Measurements from ENCODE around the gene KCTD8. TPM values are rescaled to one million over a fixed set of nuclear protein-coding genes. Genes with fewer than 3 reads are reported as not detected.

KCTD8 gene
- total RNA-seq, 6 experiments from 2014 or later: not detected

DNA sequence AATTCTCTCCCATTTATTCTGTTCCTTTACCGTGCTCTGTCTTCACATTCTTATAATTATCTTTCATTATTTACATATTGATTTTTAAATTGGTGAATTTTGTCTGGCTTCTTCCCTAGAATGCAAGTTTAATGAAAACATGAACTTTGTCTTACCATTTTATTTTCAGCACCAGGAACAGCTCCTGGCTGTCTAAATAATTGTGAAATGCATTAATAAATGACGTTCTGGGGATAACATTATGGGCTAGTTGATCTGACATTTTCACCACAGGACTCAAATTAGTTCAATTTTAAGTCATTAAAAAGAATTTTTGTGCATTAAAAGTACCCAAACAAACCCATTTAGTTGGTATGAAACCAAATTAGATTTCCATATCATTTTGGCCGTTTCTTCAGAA lies 97.5 kb downstream of the KCTD8 start:
- H3K9me3 ChIP-seq: no peaks in the 10 kb centered on the region
- WGBS (ENCODE audit: insufficient coverage, low coverage, low lambda C conversion rate, missing lambda C conversion rate): 33% methylated on average over 3 of the region's 3 CpGs
- TF ChIP-seq CTCF (IDR thresholded peaks at IDR 0.05) (no peak), POLR2A (IDR thresholded peaks at IDR 0.05) (no peak)
- no peak overlapping the region for H3K4me3 ChIP-seq
- ATAC-seq (no peak), DNase-seq (no peak)
- H3K27ac ChIP-seq: no peak overlapping the region
- no peaks in the 10 kb centered on the region for H3K36me3 ChIP-seq
- no peaks in the 10 kb centered on the region for H3K4me1 ChIP-seq
- no peaks in the 10 kb centered on the region for H3K27me3 ChIP-seq
- intact Hi-C loops (cut with DNase I): no loop called here

GRCh38 chr4:44342800-44343199 lies 105.8 kb downstream of the KCTD8 start:
- no peaks in the 10 kb centered on the region for H3K36me3 ChIP-seq
- H3K27me3 ChIP-seq: no peaks in the 10 kb centered on the region
- H3K27ac ChIP-seq: no peak overlapping the region
- WGBS (ENCODE audit: insufficient coverage, low coverage, low lambda C conversion rate, missing lambda C conversion rate): 18% methylated on average over 1 of the region's 1 CpG
- DNase-seq (no peak), ATAC-seq (no peak)
- no peaks in the 10 kb centered on the region for H3K4me1 ChIP-seq
- H3K4me3 ChIP-seq: no peak overlapping the region
- TF ChIP-seq POLR2A (IDR thresholded peaks at IDR 0.05) (no peak), CTCF (IDR thresholded peaks at IDR 0.05) (no peak)
- no peaks in the 10 kb centered on the region for H3K9me3 ChIP-seq
- intact Hi-C loops (cut with DNase I): no loop called here

GRCh38 chr4:44326741-44327140 lies 121.9 kb downstream of the KCTD8 start:
- H3K9me3 ChIP-seq: no peaks in the 10 kb centered on the region
- no peaks in the 10 kb centered on the region for H3K4me1 ChIP-seq
- DNase-seq: no peak
- H3K36me3 ChIP-seq: no peaks in the 10 kb centered on the region
- no peaks in the 10 kb centered on the region for H3K27me3 ChIP-seq
- intact Hi-C loops (cut with DNase I): no loop called here
- no peak for ATAC-seq
- TF ChIP-seq POLR2A (IDR thresholded peaks at IDR 0.05): no peak
- TF ChIP-seq CTCF (IDR thresholded peaks at IDR 0.05): no peak
- 12% methylated on average over 2 of the region's 2 CpGs for WGBS (ENCODE audit: insufficient coverage, low coverage, low lambda C conversion rate, missing lambda C conversion rate)
- H3K4me3 ChIP-seq: no peak overlapping the region
- H3K27ac ChIP-seq: no peak overlapping the region

GRCh38 chr4:44320833-44321232 lies 127.8 kb downstream of the KCTD8 start:
- Histone ChIP-seq H3K27ac (no peak overlapping the region), H3K4me1 (no peaks in the 10 kb centered on the region), H3K9me3 (no peaks in the 10 kb centered on the region), H3K36me3 (no peaks in the 10 kb centered on the region), H3K27me3 (no peaks in the 10 kb centered on the region), H3K4me3 (no peak overlapping the region)
- intact Hi-C loops (cut with DNase I): no loop called here
- DNase-seq (no peak), ATAC-seq (no peak)
- 2% methylated on average over 2 of the region's 2 CpGs for WGBS (ENCODE audit: insufficient coverage, low coverage, low lambda C conversion rate, missing lambda C conversion rate)
- no peak for TF ChIP-seq POLR2A (IDR thresholded peaks at IDR 0.05)
- TF ChIP-seq CTCF (IDR thresholded peaks at IDR 0.05): no peak

- H3K9me3 ChIP-seq: no peaks in the 10 kb centered on the region
- no peak for TF ChIP-seq POLR2A (IDR thresholded peaks at IDR 0.05)
- no peak for TF ChIP-seq CTCF (IDR thresholded peaks at IDR 0.05)
- intact Hi-C loops (cut with DNase I): no loop called here
- no peak for DNase-seq
- ATAC-seq: no peak
- H3K27me3 ChIP-seq: no peaks in the 10 kb centered on the region
- no peak overlapping the region for H3K4me3 ChIP-seq
- H3K36me3 ChIP-seq: no peaks in the 10 kb centered on the region
- WGBS (ENCODE audit: insufficient coverage, low coverage, low lambda C conversion rate, missing lambda C conversion rate): 36% methylated on average over 3 of the region's 3 CpGs
- H3K4me1 ChIP-seq: no peaks in the 10 kb centered on the region
- H3K27ac ChIP-seq: no peak overlapping the region
Measured at GRCh38 chr4:44319129-44319528, 129.5 kb downstream of the KCTD8 start.

Data from right lobe of liver (tissue), 6 donors.